Osteocyte (in vitro differentiated cells): ENCODE measurements around the gene EPHA2. TPM values are rescaled to one million over a fixed set of nuclear protein-coding genes. Genes with fewer than 3 reads are reported as not detected.
A peak's percentile ranks its signal among the peaks of the same experiment; 100 is the strongest.

Experiments
- DNase-seq: peaks from one replicate; pipeline ENCODE4 v3.0.0; 2021; ENCODE audit warnings: mixed read lengths; ENCODE audit not compliant: unreplicated experiment; ENCODE audit errors: extremely low spot score
- H3K27ac Mint-ChIP-seq: one replicate; pipeline ENCODE4 v1.8.0; 2021; ENCODE audit warnings: mild to moderate bottlenecking, mixed read lengths; ENCODE audit not compliant: unreplicated experiment
- H3K27me3 Mint-ChIP-seq: one replicate; pipeline ENCODE4 v1.8.0; 2021; ENCODE audit warnings: mixed read lengths; ENCODE audit not compliant: unreplicated experiment
- H3K36me3 Mint-ChIP-seq: one replicate; pipeline ENCODE4 v1.8.0; 2021; ENCODE audit warnings: mixed read lengths; ENCODE audit not compliant: unreplicated experiment
- H3K4me1 Mint-ChIP-seq: one replicate; pipeline ENCODE4 v1.8.0; 2021; ENCODE audit warnings: mixed read lengths; ENCODE audit not compliant: unreplicated experiment
- H3K4me3 Mint-ChIP-seq: one replicate; pipeline ENCODE4 v1.8.0; 2021; ENCODE audit warnings: mild to moderate bottlenecking, moderate library complexity, mixed read lengths; ENCODE audit not compliant: unreplicated experiment
- H3K9me3 Mint-ChIP-seq: one replicate; pipeline ENCODE4 v1.8.0; 2021; ENCODE audit warnings: mixed read lengths; ENCODE audit not compliant: unreplicated experiment
- long read RNA-seq: library from polyadenylated mRNA; unstranded; transcript quantifications from one replicate; pipeline ENCODE4 v2.0.0, GENCODE V29; 2021
- total RNA-seq: library from RNA; stranded (reverse); gene quantifications from 2 replicates; pipeline ENCODE4 v1.2.1, GENCODE V29; 2021
- TF ChIP-seq, protein P1 (sequence below): fragments of 200-600 bp; sonication (generic); IDR thresholded peaks from 2 replicates; pipeline ENCODE4 v1.5.0; 2021; ENCODE audit warnings: antibody characterized with exemption, mild to moderate bottlenecking, moderate library complexity

The EPHA2 gene
- total RNA-seq: 152 and 155 TPM in 2 replicates
- long read RNA-seq, partial matches to known transcripts: 72 of 79 reads
- long read RNA-seq, other reads (novel, unspliced or antisense): 5 of 79 reads

DNA sequence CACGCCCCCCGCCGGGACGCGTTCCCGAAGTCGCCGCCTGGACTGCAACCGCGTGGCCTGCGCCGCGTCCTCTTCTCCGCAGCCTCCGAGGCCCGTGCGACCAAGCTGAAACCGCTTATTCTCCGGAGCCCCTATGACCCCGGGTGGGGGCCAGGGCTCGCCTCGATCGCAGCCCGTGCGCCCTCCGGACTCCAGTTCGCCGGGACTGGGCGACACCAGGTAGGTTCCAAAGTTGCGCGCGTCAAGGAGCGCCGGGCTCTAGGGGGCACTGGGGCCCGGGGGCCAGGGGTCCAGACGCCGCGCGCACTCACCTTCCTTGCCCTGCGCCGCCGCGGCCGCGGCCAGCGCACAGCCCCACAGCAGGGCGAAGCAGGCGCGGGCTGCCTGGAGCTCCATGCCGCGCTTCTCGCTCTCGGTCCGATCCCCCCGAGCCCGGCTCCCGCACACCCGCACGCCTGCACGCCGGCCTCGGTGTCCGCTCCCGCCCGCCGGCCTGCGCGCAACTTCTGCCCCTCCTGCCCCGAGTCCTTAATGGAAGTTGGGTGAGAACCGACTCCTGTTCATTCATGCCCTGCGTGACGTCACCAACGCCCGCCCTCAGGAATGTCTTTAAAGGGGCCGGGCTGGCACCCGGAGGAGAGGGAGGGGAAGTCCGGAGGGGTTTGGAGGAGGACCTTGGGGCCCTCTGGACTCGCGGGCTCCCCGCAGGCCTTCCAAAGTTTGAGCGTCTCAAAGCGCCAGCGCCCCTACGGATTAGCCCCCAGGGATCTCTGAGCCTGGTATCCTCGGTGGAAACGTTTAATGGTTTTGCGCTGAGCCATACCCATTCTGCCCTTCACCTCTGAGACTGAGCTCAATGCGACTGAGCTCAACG lies at the start of gene EPHA2:
Gene EPHA2 (minus strand): TSS at position 533 of the 874 bp plus-strand sequence. CDS start 137 bp downstream, at position 396.
- TF ChIP-seq, protein P1, sequence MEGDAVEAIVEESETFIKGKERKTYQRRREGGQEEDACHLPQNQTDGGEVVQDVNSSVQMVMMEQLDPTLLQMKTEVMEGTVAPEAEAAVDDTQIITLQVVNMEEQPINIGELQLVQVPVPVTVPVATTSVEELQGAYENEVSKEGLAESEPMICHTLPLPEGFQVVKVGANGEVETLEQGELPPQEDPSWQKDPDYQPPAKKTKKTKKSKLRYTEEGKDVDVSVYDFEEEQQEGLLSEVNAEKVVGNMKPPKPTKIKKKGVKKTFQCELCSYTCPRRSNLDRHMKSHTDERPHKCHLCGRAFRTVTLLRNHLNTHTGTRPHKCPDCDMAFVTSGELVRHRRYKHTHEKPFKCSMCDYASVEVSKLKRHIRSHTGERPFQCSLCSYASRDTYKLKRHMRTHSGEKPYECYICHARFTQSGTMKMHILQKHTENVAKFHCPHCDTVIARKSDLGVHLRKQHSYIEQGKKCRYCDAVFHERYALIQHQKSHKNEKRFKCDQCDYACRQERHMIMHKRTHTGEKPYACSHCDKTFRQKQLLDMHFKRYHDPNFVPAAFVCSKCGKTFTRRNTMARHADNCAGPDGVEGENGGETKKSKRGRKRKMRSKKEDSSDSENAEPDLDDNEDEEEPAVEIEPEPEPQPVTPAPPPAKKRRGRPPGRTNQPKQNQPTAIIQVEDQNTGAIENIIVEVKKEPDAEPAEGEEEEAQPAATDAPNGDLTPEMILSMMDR: no peak
- peaks cover 38% of the 10 kb centered on the region for H3K4me1 Mint-ChIP-seq
- H3K9me3 Mint-ChIP-seq: no peaks in the 10 kb centered on the region
- H3K27ac Mint-ChIP-seq: peak within 1 kb of the TSS; percentile 92
- DNase-seq: peak; percentile 93
- H3K27me3 Mint-ChIP-seq: no peaks in the 10 kb centered on the region
- peak within 1 kb of the TSS; percentile 93 for H3K4me3 Mint-ChIP-seq
- peaks cover 4% of the 10 kb centered on the region for H3K36me3 Mint-ChIP-seq

DNA sequence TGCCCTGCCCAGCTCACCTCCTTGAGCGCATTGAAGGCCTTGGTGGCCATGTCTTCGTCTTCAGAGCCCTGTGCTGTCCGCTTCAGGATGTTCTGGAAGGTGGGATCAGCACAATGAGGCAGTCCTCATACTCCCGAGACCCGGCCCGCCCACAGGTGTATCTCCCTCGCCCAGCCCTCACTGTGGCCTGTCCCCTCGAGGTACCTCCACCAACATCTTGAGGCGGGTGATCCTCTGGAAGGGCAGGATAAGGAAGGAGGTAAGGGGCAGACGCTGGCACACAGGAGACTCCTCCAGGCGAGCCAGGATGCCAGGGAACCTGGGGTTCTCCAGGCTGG lies 49.4 kb upstream of the EPHA2 start:
- Mint-ChIP-seq H3K36me3 (peaks cover 4% of the 10 kb centered on the region), H3K27me3 (no peaks in the 10 kb centered on the region), H3K9me3 (no peaks in the 10 kb centered on the region), H3K27ac (no peak overlapping the region), H3K4me3 (peak overlapping the region; percentile 18), H3K4me1 (peaks cover 17% of the 10 kb centered on the region)
- DNase-seq: no peak
- TF ChIP-seq, protein P1: no peak

- Mint-ChIP-seq H3K27ac (no peak overlapping the region), H3K9me3 (no peaks in the 10 kb centered on the region), H3K4me3 (peak overlapping the region; percentile 26), H3K4me1 (peaks cover 16% of the 10 kb centered on the region), H3K27me3 (no peaks in the 10 kb centered on the region), H3K36me3 (peaks cover 4% of the 10 kb centered on the region)
- TF ChIP-seq, protein P1: peak; percentile 43
- DNase-seq: no peak
Measured at GRCh38 chr1:16204634-16205333, 48.9 kb upstream of the EPHA2 start.

DNA sequence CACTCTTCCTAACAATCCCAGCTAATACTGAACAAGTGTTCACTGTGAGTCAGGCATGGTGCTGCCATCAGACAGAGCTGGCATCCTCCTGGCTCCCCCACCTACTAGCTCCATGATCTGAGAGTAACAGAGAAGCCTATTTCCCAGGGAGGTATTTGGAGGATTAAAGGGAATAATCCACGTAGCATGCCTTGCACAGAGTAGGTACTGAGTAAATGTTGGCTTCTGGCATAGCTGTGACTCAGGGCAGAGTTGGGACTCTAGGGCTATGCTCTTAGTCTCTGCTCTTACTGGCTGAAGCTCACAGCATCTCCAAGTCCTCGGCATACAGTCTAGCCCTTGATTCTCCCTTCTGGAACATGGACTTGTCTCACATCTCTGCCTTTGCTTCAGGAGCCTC lies 48.3 kb upstream of the EPHA2 start:
- Mint-ChIP-seq H3K4me1 (peaks cover 11% of the 10 kb centered on the region), H3K27me3 (no peaks in the 10 kb centered on the region), H3K9me3 (no peaks in the 10 kb centered on the region), H3K4me3 (no peak overlapping the region), H3K27ac (no peak overlapping the region), H3K36me3 (peaks cover 6% of the 10 kb centered on the region)
- DNase-seq: no peak
- TF ChIP-seq, protein P1: no peak

DNA sequence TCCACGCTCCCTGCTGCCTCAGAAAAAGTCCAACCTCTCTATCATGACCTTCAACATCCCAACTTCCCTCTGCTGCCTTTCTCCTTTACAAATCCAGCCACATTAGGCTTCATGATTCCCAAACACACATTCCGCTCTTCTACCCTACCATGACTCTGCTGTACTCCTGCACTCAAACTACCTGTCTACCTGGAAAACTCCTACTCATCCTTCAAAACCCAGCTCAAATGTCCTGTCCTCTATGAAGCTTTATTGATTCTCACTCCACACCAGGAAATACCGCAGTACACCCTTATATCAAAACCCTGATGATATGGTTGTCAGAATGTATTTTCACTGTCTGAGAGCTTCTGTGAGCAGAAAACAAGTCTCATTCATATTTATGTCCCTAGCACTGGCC lies 47.7 kb upstream of the EPHA2 start:
- Mint-ChIP-seq H3K27me3 (no peaks in the 10 kb centered on the region), H3K36me3 (peaks cover 10% of the 10 kb centered on the region), H3K4me1 (peaks cover 8% of the 10 kb centered on the region), H3K27ac (no peak overlapping the region), H3K4me3 (no peak overlapping the region), H3K9me3 (no peaks in the 10 kb centered on the region)
- TF ChIP-seq, protein P1: no peak
- no peak for DNase-seq
